Putamen (tissue), 1 donor: ENCODE data around the gene HLA-E.
A peak's percentile ranks its signal among the peaks of the same experiment; 100 is the strongest.
"Not testable (repeated sequence)": the region's sequence is repeated elsewhere in the genome, so short reads cannot be mapped to it uniquely, and the experiment has no call there.

Experiments
- DNase-seq: peaks from one replicate; pipeline ENCODE4 v3.0.0-alpha.2; 2016; ENCODE audit warnings: low spot score

The HLA-E gene

DNA sequence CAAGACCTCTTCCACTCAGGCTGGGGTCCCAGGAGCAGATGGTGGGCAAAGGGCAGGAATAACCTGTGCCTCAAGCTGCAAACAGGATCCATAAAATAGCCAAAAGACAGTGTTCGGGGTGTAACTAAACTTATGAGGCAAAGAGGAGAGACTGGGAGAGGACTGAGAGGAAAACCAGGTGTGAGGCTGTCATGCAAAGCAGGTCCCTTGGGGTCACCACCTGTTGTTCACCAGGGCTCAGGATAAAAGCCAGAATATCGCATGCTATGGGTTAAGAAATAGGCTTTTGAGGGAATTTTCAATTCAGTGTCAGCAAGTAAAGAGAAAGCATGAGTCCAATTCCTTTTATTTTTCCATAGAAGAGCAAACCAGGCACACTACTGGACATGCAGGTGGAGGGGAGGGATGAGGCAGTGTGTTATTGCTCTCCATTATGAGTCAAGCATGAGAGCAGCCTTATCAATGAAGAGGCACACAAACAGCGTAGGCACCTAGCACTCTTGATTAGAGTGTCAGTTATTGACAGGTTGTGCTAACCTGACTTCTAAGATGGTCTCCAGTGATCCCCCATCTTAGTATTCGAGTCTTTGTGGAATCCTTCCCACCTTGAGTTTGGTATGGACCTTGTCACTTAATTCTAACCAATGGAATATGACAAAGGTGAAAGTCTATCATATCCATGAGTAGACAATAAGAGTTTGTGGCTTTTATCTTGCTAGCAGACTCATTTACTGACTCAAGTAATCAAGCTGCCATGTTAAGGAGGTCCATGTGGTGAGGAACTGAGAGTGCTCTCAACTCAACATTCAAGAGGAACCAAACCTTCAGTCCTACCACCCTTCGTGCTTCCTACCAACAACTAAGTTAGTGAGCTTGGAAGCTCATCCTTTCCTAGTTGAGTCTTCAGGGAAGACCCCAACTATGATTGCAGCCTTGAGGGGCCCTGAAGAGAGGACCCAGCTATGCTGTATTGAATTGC is 18.8 kb downstream of the HLA-E start:
- no peak for DNase-seq

GRCh38 chr6:30508890-30509736 is 19.8 kb downstream of the HLA-E start:
- no peak for DNase-seq

DNA sequence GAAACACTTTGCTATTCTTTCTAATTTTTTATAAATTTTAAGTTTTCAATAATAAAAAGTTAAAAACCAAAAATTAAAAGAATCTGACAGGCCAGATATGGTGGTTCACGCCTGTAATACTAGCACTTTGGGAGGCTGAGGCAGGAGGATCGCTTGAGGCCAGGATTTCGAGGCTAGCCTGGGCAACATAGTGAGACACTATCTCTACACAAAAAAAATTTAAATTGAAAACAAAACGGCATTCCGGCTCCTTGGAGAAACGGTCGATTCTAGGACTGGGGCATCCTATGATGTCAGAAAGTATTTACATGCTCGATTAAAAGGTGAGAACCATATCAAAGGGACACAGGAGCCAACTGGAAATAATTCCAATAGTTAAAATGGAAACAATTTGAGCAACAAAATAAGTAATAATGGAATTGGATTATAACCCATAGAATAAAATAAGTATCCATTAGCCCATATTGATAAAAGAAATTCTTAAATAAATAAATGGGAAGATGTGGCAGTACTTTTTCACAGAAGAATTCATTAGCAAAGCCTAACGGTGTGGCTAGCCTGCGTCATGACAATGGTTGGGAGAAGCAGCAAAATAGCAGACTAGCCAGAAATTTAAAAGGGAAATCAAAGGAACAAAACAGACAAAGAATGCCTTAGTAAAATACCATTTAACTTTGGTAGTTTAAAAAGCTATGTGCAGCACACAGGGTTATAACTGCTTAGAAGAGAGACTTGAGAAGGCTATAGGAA is 21.3 kb downstream of the HLA-E start:
- DNase-seq, result no peak

- DNase-seq, result no peak
Measured at GRCh38 chr6:30511169-30511546, 21.8 kb downstream of the HLA-E start.

GRCh38 chr6:30513451-30513850 is 24.1 kb downstream of the HLA-E start:
- DNase-seq, result no peak

- DNase-seq, result no peak
Measured at GRCh38 chr6:30515106-30515505, 25.8 kb downstream of the HLA-E start.

- peak; percentile 75 for DNase-seq
Measured at GRCh38 chr6:30515944-30516753, 26.8 kb downstream of the HLA-E start.

GRCh38 chr6:30516754-30517076 is 27.4 kb downstream of the HLA-E start:
- DNase-seq, result not testable (repeated sequence)

- not testable (repeated sequence) for DNase-seq
Measured at GRCh38 chr6:30517767-30518504, 28.6 kb downstream of the HLA-E start.

DNA sequence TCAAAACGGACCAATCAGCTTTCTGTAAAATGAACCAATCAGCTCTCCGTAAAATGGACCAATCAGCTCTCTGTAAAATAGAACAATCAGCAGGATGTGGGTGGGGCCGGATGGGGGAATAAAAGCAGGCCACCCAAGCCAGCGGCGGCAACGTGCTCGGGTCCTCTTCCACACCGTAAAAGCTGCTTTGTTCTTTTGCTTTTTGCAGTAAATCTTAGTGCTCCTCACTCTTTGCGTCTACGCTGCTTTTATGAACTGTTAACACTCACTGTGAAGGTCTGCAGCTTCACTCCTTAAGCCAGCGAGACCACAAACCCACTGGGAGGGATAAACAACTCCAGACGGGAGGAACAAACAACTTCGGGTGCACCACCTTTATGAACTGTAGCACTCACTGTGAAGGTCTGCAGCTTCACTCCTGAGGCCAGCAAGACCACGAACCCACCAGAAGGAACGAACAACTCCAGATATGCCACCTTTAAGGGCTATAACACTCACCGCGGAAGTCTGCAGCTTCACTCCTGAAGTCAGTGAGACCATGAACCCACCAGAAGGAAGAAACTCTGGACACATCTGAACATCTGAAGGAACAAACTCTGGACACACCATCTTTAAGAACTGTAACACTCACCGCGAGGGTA is 29.3 kb downstream of the HLA-E start:
- not testable (repeated sequence) for DNase-seq

DNA sequence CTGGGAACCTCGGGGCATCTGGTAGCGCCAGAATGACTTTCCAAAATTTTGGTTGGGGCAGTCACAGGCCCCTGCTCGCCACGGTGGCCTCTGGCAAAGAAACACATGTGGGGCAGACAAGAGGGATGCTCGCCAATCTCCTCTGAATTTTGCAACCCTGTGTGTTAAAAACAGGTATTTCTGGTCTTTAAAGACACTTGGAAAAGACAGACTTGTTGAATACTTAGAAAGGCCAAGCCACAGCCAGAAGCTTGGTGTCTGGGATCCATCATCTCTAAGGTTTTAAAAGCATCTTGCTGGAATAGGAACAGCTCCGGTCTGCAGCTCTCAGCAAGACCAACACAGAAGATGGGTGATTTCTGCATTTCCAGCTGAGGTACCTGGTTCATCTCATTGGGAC is 31.2 kb downstream of the HLA-E start:
- no peak for DNase-seq

GRCh38 chr6:30521082-30521481 is 31.8 kb downstream of the HLA-E start:
- DNase-seq, result not testable (repeated sequence)

GRCh38 chr6:30521952-30522351 is 32.6 kb downstream of the HLA-E start:
- DNase-seq, result not testable (repeated sequence)

DNA sequence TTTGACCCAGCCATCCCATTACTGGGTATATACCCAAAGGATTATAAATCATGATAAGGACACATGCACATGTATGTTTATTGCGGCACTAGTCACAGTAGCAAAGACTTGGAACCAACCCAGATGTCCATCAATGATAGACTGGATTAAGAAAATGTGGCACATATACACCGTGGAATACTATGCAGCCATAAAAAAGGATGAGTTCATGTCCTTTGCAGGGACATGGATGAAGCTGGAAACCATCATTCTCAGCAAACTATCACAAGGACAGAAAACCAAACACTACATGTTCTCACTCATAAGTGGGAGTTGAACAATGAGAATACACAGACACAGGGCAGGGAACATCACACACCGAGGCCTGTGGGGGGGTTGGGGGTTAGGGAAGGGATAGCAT is 37.1 kb downstream of the HLA-E start:
- not testable (repeated sequence) for DNase-seq

- not testable (repeated sequence) for DNase-seq
Measured at GRCh38 chr6:30529349-30529875, 40.1 kb downstream of the HLA-E start.

DNA sequence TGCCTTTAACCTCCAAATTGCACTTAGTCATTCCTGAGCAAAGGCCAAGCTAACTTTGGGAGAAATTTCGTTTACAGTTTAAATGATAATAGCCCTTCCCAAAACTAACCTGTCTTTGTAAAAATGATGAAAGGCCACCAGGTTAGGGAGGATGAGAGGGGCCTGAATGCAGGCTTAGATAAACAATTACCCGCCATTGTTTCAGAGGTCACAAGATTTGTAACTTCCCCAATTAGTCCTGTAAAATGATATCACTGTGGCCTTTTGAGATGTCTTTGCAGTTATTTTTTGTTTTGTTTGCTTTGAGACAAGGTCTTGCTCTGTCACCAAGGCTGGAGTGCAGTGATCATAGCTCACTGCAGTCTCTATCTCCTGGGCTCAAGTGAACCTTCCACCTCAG is 40.7 kb downstream of the HLA-E start:
- no peak for DNase-seq

DNA sequence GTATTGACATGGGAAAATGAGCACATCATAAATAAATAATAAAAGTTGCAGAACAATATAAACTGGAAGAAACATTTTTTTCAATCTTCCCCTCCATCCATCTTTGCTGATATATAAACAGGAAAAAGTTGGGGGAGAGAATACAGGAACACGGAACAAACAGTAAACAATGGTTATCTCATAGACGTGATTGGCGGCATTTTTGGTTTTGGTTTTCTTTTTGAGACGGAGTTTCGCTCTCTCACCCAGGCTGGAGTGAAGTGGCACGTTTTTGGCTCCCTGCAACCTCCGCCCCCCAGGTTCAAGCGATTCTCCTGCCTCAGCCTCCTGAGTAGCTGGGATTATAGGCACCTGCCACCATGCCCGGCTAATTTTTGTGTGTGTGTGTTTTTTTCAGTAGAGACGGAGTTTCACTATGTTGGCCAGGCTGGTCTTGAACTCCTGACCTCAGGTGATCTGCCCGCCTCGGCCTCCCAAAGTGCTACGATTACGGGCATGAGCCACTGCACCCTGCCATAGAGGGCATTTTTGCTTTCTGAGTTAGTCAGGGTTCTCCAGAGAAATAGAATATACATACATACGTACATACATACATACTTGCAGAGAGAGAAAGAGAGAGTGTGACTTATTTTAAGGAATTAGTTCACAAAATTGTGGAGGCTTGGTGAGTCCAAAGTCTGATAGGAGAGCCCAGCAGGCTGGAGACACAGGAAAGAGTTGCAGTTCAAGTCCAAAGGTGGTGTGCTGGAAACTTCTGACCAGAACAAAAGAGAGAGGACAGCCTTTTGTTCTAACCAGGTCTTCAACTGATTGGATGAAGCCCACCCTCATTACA is 44.4 kb downstream of the HLA-E start:
- no peak for DNase-seq

DNA sequence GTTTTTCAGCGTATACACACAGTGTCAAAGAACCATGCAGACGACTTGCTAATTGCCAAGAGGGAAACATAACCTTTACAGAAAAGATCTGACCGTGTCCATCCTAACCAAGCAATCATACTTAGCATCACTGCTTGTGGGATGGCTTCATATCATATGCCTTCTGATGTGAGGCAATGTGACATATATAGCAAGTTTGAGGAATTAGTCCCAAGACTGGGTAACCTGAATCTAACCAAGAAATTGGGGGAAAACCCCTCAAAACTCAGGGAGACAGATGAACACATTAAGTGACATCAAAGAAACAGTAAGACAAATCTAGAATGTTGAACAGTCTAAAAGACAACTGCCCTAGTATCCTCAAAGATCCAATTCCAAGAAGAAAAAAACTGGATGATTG is 48.6 kb downstream of the HLA-E start:
- DNase-seq, result no peak
